Stimulated activated CD8-positive, alpha-beta memory T cell treated with anti-CD3 and anti-CD28 coated beads, Interleukin-7, amount 100 ng/mL, for 24 hours (primary cell): ENCODE measurements around the gene ARFGAP3.

Source experiments
- DNase-seq: peaks from one replicate; pipeline ENCODE4 v3.0.0-alpha.2; 2020; ENCODE audit warnings: low read depth

The ARFGAP3 gene

DNA sequence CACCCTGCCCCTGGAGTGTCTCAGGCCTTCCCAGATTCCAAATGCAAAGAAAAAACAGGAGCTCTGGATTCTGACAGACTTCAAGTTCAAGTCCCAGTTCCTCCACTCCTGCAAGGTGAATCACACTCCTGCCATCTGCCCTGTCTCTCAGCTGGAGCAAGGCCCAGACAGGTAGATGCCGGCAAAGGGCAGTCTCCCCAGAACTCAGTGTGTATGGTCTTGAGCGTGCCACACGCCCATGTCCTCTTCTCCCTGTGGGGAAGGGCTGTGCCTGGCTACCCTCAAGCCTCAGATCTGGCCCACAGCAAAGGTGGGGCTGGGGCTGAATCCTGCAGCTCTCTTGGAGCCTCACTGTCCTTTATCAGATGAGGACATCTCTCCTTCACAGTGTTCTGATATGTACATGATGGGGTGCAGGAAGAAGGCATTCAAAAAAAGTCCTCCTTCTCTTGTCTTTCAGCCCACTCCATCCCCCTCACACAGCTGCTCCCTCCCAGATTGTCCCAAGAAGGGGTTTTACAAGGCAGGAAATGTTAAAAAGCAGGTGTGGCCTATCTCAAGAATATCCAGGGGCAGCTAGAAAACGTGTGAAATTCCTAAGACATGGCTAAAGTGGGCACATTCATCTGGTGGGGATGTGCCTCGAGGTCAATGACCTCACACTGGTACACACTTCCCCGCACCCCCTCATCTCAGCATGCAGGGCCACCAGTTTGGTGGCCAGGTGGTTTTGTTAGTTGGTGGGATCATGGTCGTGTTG lies 27.7 kb upstream of the ARFGAP3 start:
- no peak for DNase-seq

DNA sequence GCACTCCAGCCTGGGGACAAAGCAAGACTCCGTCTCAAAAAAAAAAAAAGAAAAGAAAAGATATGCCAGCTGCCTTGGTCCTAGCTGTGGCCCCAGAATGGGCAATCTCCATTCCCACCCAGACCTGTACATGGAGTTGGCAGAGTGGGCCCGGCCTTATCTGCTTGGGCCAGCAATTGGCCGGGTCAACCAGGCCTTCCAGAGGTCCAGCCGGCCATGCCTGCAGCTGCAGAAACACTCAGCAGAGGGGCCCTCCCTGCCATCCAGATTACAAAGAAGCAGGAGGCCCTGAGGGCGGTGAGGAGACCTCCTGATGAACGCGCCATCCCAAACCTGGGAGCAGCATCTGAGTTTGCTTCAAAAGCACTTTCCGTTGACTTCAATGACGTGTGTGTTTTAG lies 26.9 kb upstream of the ARFGAP3 start:
- no peak for DNase-seq

DNA sequence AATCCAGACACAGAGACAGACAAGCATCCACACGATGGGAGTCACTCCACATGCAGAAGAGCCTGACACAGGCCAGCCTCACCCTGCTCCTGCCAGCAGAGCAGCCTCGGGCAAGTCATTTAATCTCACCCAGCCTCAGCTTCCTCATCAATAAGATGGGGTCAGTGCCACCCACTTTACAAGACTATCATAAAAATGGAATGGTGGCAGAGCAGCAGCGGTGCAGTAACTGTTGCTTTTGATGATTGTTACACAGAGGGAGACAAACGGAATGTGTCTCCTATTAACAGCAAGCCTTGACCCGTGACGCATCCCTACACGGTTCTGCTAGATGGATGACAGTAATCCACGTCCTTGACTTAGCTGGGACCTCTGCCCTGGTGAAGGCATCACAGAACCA lies 26.0 kb upstream of the ARFGAP3 start:
- DNase-seq: no peak

DNA sequence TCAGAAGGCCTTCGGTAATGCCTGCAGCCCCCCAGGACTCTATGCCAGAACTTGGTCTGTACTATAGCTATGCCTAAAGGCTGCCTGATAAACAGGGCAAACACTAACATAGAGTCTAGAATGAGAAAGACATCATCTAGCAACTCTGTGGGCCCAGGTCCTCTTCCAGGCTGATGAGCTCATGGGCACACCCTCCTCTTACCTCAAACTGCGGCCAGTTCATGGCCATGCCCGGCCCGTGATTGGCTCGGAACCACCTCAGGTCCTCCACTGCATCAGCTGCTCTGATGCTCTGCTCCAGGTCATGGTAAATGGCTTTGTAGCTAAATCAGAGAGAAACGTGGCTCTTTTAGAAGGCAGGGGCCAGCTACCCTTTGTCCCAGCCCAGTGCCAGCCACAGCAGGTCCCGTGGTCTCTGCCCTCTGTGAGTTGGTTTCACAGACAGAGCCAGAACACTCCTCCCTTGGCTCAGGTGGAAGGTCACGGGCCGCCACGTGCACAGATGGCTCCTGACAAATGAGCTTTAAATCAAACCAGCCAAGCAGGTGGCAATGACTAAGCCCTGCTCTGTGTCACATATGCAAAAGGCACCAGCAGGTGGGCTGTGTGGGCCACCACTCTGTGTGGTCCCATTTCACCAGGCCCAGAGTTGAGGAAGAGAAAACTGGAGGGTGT lies 25.0 kb upstream of the ARFGAP3 start:
- DNase-seq: no peak

DNA sequence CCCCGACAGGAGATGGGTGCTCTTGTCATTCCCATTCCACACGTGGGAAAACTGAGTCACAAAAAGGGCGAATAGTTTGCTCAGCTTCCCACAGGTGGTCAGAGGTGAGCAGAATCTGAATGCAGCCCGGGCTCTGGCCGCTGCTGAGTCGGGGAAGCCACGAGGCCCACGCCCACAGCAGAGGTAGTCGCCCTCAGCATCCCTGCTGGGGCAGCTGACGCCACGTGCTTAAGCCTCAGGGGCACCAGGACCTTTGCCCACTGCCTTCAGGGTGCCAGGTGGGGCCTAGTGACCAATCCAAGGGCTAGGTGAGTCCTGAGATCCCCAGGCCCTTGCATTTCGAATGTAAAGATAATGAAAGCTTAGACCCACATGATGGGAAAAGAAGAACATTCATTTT lies 24.2 kb upstream of the ARFGAP3 start:
- DNase-seq: no peak

DNA sequence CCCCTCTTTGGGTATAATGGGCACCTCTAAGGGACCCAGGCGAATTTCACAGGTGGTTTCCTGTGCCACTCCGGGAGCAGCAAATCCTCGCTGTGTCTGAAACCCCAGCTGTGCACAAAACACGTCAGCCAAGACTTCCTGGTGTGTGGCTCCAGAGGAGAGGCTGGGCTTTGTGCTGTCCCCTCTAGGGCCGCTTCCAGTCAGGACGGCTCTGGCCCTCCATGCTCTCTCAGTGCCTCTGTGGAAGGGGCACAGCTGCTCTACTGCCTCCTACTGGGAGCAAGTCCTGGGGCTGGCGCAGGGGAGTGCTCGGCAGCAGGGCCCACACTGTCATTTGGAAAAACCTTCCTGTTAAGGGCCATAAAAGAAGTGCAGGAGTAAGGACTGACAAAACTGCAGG lies 23.7 kb upstream of the ARFGAP3 start:
- no peak for DNase-seq

DNA sequence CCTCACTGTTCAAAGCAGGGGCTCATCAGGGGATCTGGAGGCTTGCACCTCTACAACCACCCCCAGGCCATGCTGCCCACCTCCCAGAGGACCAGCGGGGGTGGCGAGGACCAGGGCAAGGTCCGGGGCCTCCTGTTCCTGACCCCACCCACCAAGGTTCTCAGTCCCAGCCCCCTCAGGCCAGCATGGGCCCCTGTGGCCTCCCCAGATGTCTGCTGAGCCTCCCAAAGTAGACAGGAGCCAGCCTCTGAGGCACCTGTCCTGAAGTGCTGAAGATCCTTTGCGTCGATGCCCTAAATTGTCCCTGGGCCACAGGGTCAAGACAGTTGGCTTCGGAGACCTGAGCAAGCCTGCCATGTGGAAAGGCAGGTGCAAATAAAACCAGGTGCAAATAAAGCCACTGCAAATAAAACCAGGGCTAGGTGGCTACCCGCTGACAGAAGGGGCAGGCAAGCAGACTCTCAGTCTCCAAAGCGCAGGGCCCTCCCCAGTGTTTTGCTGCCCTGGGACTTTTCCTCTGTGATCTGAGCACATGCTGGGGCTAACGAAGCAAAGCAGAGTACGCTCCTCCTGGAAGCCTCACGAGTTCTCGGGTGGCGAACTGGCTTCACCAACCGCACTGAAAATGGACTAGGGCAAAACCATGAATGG lies 22.4 kb upstream of the ARFGAP3 start:
- no peak for DNase-seq

DNA sequence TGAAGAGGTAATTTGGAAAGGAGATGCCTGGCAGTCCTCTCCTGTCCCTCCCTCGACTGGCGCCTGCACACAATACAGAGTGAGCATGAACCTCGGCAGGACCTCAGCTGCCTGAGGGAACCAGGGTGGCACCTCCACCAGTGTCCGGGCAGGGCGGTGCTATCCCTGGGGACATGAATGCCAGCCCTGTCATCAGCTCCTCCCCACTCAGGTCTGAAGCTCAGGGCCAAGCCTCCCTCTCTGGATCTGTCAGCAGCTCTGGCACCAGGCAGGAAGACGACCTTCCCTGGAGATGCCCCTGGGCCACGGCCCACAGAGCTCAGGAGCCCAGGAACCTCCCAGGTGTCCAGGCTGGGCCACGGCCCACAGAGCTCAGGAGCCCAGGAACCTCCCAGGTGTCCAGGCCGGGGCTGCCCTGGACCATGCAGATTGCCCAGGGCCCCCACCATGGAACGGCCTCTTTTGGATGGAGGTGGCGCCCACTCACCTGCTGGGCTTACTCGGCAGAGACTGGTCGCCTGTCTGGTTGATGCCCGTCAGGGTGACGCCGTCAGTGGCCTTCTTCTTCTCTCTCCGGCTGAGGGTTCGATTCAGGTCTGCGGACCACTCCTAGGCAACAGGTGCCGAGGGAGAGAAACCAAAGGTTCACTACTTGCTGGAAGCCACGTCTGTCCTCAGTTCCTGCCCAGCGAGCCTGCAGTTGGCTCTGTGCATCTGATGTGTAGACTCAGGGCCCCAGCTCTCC lies 21.7 kb upstream of the ARFGAP3 start:
- no peak for DNase-seq

DNA sequence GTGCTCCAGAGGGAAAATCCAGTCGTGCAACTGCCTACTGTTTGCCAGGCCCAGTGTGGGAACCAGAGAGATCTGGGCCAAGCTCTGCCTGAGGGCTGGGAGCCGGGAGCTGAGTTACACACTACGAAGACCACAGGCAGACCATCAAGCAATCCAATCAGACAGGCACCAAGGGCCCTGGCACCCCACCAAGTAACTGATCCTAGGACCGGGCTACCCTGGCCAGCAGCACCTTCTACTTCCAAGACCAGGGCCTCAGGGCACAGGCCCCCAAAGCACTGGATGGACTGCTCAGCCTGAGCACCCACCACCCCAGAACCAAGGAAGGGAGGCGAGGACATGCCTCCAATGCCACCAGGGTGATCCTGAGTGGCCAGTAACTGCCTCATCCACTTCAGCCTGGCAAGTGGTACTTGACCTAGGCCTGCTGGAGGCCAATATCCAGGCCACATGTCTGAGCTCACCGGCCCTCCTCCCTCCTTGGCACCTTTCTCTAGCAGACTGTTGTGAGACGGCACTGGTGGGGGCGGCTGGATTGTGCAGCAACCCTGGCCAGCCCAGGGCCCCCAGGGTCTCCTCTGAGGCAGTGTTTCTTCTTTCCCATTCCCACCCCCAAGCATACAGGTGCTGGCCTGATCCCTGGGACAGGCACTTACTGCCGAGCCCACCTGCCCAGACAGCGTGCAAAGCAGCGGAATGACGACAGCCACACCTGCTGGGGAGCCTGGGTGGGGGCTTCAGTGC lies 20.7 kb upstream of the ARFGAP3 start:
- no peak for DNase-seq

DNA sequence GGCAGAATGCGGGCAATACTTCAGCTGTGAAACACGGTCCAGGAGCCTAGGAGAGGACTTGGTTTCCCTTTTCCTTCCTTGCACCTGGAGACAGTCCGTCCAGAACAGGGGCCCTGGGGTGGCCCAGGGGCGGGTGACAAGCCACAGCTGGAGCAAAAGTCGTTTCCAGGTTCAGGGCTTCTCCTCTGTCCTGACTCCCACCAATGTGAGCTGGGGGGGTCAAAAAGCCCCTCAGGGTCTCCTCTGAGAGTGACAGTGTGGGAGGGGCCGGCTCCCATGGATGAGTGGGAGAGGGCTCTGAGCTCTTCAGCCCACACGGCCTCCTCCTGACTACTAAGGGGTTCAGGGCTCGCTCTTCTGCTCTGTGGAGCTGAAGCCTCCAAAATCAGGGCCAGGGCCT lies 20.1 kb upstream of the ARFGAP3 start:
- DNase-seq: no peak

DNA sequence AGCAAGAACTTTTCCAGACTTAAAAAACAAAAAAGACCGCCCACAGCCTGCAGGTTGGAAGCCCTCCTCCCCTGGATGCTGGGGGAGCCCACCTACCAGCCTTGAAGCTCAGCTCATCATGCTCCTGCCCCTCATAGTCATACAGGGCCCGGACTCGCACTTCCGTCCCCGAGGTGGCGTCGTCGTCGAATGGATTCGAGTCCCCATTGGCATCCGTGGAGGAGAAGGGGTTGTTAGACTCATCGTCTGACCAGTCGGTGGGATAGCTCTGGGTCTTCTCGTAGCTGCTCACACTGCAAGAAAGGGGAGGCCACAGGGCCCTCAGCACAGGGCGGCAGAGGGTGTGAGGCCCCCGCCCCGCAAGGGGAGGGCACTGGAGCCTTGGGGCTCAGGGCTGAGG lies 19.0 kb upstream of the ARFGAP3 start:
- DNase-seq: no peak

DNA sequence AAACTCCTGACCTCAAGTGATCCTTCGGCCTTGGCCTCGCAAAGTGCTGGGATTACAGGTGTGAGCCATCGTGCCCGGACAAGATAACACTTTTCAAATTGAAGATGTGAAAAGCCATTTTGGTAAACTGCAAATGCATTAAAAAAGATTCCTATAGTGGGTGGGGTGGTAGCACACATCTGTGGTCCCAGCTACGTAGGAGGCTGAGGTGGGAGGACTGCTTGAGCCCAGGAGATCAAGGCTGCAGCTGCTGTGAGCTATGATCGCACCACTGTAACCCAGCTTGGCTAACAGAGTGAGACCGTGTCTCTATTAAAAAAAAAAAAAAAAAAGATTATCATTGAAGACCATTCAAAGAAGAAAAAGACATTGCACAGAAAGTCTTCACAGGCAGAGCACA lies 16.9 kb upstream of the ARFGAP3 start:
- DNase-seq: no peak

DNA sequence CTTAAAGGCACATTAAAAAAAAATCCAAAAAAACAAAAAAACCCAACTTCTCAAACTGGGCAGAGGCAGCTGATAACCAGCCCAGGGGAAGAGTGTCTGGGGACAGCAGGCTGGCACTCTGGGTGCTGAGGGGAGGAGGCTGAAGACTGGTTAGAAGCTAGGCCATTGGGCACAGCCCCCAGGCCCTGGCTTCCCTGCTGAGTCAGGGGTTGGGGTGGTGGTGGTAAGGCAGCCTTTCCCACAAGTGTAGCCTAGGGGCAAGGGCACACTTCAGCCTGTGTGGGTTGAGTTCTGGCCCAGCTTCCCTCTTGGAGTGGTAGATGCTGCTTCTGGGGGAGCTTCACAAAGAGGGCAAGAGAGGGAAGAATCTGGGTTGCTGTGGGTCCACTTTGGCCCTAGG lies 16.3 kb upstream of the ARFGAP3 start:
- no peak for DNase-seq

DNA sequence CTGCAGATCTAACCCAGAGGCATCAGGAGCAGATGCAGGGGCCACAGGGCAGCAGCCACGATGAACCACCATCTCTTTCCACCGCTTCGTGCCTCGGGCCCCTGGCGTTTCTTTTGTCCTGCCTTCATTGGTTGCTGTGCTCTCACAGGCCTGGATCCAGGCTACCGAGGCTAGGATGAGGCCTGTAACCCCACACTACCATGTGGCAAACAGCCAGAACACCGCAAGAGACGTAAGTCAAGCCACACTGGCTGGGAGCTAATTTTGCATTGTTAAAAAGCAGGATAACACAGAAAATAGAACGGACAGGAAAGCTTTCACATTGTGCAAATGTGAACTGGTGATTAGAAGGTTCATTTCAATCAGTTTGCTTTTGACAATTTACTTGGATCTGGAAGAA lies 15.7 kb upstream of the ARFGAP3 start:
- no peak for DNase-seq

DNA sequence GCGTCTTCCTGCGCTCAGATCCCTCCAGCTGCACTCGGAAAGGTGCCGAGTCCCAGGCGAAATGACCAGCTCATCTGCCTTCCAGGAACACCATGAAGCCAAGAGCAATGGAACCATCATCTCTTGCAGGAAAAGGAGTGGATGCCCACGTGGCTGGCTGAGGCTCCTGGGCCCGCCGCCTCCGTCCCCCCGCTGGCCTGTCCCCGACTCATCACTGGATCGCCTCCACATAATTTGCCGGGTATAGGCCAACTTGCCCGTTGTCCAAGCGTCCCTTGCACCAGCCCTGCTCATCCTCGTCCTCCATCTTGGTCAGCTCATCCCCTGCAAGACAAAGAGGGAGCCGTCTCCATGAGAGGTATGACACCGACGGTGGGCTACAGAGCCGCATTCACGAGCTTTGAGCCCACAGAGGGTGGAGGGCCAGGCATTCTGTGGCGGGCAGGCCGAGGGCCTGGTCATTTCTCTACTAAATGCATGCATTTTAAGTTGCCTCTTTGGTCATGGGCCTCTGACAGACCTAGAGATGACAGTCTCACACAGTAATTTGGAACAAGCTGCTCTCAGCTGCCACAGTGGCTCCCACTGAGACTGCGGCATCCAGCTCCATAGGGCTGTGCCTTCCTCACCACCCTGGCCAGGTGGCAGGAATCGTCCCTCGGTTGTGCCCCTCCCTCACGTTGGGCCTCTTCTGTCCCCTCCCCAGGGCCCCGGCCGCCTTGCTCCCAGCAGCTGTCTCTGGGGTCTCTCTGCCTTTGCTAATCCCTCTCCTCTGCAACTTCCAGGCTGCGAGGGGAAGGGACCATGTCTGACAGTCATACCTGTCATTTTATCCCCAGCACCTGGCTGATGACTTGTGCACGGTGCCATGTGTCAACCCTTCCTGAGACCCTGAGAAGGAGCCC lies 14.3 kb upstream of the ARFGAP3 start:
- no peak for DNase-seq

DNA sequence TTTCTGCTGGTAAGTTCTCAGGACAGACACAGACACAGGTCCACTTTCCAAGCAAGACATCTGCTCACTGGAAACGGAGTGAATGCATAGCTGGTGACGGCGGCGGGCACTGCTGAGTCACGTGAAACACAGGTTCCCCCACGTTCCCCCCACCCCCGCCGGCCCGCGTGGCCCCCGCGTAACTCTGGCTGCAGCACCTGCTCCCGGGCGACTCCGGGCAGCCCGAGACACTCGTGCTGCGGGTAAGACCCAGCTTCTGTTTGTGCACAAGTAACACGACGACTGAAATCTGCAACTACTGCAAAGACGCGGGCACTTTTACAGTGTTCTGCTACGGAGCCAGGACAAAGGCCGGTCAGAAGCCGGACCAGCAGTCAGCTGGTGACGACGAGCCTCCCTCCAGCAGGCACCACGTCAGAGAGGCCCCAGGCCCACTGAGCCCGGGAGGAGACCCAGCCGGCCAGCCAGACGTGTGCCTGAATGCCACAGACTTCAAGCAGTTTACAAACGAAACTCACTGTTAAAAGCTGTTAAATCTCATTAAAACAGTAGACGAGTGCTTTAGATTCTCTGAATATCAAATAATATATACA lies 12.9 kb upstream of the ARFGAP3 start:
- DNase-seq: no peak

DNA sequence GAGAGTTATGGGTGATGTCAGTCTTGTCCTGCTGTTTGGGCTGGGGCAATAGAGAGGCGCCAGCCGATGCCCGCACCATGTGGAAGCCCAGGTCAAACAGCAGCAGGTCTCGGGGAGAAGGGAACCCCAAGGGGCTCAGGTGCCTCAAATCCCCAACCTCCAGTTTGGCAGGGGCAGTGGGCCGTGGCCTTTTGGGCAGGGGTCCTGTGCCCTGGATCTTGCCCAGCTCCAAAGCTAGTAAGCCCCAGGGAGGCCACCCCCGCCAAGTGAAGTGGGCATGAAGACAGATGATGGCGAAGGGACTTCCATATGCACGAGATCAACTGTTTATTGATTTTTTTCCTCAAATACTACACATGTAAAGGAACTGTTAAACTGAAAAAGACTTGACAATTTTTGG lies 12.4 kb upstream of the ARFGAP3 start:
- no peak for DNase-seq

DNA sequence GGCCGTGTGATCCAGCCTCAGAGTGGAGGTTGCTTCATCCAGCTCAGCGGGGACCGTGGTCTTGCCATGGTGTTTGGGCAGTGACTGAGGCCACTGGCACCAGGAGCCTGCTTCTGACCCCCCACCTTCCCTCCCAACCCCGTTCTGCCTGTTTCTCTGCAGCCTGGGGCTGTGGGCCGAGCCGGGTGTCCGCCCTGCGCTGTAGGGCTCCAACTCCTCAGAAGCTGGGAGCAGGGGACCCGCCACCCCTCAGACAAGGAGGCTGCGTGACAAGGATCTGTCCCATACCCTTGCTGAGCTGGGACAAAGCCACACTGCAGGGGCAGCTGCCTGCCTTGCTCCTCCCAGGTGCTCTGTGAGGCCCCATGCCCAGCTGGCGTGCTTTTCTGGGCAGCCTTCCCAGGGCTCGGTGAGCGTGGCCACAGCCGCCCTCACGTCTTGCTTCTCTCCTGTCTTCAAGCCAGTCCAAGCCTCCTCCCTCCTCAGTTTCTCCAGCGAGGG lies 11.7 kb upstream of the ARFGAP3 start:
- DNase-seq: no peak

DNA sequence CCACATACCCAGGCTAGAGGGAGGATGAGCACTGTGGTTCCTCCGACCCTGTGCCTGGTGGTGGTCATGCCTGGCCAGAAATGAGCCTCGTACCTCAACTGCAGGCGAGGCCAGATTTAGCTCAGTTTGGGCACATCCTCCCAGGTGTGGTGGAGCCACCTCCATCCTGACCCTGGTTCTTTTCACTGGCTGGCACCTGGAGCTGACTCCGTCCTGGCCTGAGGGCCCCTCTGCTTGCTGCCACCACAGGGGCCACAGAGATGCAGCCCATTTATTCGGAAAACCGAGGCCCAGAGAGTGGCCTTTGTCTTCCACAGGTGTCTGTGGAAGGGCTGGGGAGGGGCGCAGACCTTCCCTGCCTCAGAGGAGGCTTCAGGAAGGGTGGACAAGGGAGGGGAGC lies 9.0 kb upstream of the ARFGAP3 start:
- no peak for DNase-seq

DNA sequence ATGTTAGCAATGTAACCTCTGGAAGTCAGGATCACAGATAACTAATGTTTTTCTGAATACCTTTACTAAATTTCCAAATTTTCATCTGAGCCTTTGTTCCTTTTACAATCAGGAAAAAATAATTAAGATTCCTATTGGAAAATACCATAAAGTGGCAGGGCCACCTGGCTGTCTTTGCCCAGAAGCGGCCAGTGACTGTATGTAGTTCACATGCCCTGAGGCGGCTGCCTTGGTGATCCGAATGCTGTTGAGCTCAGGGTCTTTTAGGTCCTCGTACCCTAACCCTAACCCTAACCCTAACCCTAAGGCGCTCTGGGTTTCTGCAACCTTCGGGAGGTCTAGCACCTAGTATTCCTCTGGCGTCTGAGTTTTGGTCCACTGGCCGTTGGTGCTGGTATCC lies 8.5 kb upstream of the ARFGAP3 start:
- DNase-seq: no peak
